GM12873 (cell line): ENCODE data around the gene PITPNB.

Experiments
- CTCF ChIP-seq: IDR thresholded peaks from 2 replicates; pipeline ENCODE4 v1.5.1; 2012; ENCODE audit warnings: low read depth, mild to moderate bottlenecking, moderate library complexity, low read length, control low read depth; ENCODE audit not compliant: insufficient read depth; ENCODE audit errors: missing control alignments

Gene PITPNB

DNA sequence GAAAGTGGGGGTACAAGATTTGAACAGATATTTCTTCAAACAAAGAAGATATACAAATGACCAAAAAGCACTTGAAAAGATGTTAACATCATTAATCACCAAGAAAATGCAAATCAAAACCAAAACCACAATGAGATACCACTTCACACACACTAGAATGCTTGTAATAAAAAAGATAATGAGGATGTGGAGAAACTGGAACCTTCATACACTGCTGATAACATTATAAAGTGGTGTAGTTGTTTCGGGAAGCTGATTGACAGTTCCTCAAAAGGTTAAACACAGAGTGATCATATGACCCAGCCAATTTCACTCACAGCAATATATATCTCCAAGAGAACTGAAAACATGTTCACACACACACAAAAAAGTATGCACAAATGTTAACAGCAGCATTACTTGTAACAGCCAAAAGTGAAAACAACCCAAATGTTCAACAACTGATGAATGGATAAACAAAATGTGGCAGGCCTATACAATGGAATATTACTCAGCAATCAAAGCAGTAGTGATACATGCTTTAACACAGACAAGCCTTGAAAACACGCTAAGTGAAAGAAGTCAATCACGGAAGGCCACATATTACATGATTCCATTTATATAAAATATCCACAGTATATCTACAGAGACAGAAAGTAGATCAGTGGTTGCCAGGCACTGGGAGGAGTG is 15.1 kb downstream of the PITPNB start:
- no peak for TF ChIP-seq CTCF

- TF ChIP-seq CTCF, result no peak
Measured at GRCh38 chr22:27900153-27900552, 18.9 kb downstream of the PITPNB start.

DNA sequence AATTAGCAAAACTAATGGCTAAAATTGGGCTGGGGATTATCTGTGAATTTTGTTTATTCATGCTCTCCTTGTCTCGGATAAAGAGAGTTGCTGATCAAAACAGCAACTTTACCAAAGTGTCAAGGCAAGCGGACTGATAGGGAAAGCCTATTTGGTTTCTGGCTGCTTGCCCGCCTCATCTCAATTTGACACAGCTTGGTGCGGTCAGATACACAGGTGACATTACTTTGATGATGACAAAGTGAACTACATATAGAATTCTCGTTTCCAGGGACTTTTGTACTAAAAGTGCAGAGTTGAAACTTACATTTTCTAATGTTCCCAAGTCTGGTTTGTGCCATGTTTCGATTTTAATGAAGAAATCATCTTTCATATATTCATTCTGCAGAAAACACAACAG is 22.8 kb downstream of the PITPNB start:
- no peak for TF ChIP-seq CTCF

- TF ChIP-seq CTCF, result no peak
Measured at GRCh38 chr22:27895600-27895999, 23.5 kb downstream of the PITPNB start.

- TF ChIP-seq CTCF, result no peak
Measured at GRCh38 chr22:27892811-27893210, 26.2 kb downstream of the PITPNB start.

DNA sequence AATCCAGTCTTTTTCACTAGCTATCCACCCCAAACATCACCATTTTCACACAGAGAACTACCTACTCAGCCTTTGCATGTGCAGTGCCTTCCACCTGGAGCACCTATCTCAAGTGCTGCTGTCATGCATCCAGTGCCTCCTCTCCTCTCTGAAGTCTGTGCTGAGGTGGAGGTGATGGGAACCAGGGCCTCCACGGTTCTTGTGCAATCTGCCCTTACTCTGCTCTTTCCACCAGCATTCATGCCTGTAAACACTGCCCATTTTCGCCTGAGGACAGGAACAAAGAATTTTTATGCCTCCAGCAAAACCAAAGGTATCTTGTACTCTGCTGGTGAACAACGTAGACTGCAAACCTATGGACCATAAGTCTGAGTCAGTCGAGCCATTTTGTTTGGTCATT is 27.0 kb downstream of the PITPNB start:
- TF ChIP-seq CTCF, result no peak

GRCh38 chr22:27888310-27888709 is 30.7 kb downstream of the PITPNB start:
- TF ChIP-seq CTCF, result no peak
